Neural cell (in vitro differentiated cells): Measurements from ENCODE around the gene CYP11A1. TPM values are rescaled to one million over a fixed set of nuclear protein-coding genes. Genes with fewer than 3 reads are reported as not detected.
"Not testable (repeated sequence)": the region's sequence is repeated elsewhere in the genome, so short reads cannot be mapped to it uniquely, and the experiment has no call there.

Source experiments
- H2AFZ ChIP-seq: fragments of 200-600, 300-800 bp; sonication (generic), shearing (Covaris generic); 2 replicates; pipeline ENCODE4 v1.6.0; 2014; ENCODE audit warnings: low read depth, mild to moderate bottlenecking, antibody characterized with exemption, low read length, moderate library complexity
- H3F3A ChIP-seq: fragments of 200-600 bp; shearing (Covaris generic); 2 replicates; pipeline ENCODE4 v1.6.1; 2016; ENCODE audit warnings: mild to moderate bottlenecking, moderate library complexity, mixed read lengths, antibody characterized with exemption, low read length; ENCODE audit not compliant: insufficient read depth, poor library complexity, severe bottlenecking
- H3K27ac ChIP-seq: fragments of 200-600, 300-800 bp; sonication (generic), shearing (Covaris generic); 2 replicates; pipeline ENCODE4 v1.5.1; 2014; ENCODE audit warnings: mild to moderate bottlenecking, low read length, moderate library complexity
- H3K27me3 ChIP-seq: fragments of 300-800, 200-600 bp; sonication (generic), shearing (Covaris generic); 2 replicates; pipeline ENCODE4 v1.6.0; 2014; ENCODE audit warnings: mild to moderate bottlenecking, low read depth, low read length, moderate library complexity; ENCODE audit not compliant: insufficient read depth
- H3K36me3 ChIP-seq: fragments of 300-800, 200-600 bp; sonication (generic), shearing (Covaris generic); 2 replicates; pipeline ENCODE4 v1.5.1; 2014; ENCODE audit warnings: mild to moderate bottlenecking, antibody characterized with exemption, low read length, moderate library complexity; ENCODE audit not compliant: insufficient read depth
- H3K4me2 ChIP-seq: fragments of 300-800, 200-600 bp; sonication (generic), shearing (Covaris generic); 2 replicates; pipeline ENCODE4 v1.6.0; 2014; ENCODE audit warnings: mild to moderate bottlenecking, low read length
- H3K4me3 ChIP-seq: fragments of 300-800, 200-600 bp; sonication (generic), shearing (Covaris generic); 2 replicates; pipeline ENCODE4 v1.5.1; 2014; ENCODE audit warnings: mild to moderate bottlenecking, low read length, moderate library complexity
- H3K79me2 ChIP-seq: fragments of 200-600 bp; shearing (Covaris generic); replicated peaks from 2 replicates; pipeline ENCODE4 v1.6.0; 2014; ENCODE audit warnings: mild to moderate bottlenecking, low read length, moderate library complexity; ENCODE audit not compliant: insufficient read depth
- H3K9ac ChIP-seq: fragments of 300-800, 200-600 bp; sonication (generic), shearing (Covaris generic); 2 replicates; pipeline ENCODE4 v1.6.1; 2016; ENCODE audit warnings: mild to moderate bottlenecking, low read length, mixed read lengths
- H3K9me2 ChIP-seq: fragments of 200-600 bp; shearing (Covaris generic); 2 replicates; pipeline ENCODE4 v1.6.1; 2016; ENCODE audit warnings: mild to moderate bottlenecking, low read length, mixed read lengths; ENCODE audit not compliant: insufficient read depth
- H3K9me3 ChIP-seq: fragments of 200-600, 300-800 bp; sonication (generic), shearing (Covaris generic); 2 replicates; pipeline ENCODE4 v1.6.1; 2016; ENCODE audit warnings: mild to moderate bottlenecking, mixed run types, low read length, moderate library complexity, mixed read lengths
- H4K20me1 ChIP-seq: fragments of 200-600 bp; shearing (Covaris generic); 2 replicates; pipeline ENCODE4 v1.6.1; 2016; ENCODE audit warnings: mild to moderate bottlenecking, mixed run types; ENCODE audit not compliant: insufficient read depth
- EP300 ChIP-seq: fragments of 450-650 bp; conservative IDR thresholded peaks from 2 replicates; pipeline ENCODE4 v1.6.1; 2014; ENCODE audit warnings: antibody characterized with exemption, mild to moderate bottlenecking, moderate library complexity; ENCODE audit not compliant: poor library complexity, severe bottlenecking
- EZH2 ChIP-seq: fragments of 200-600, 300-800 bp; shearing (Covaris generic), sonication (generic); IDR thresholded peaks from 2 replicates; pipeline ENCODE4 v1.6.1; 2014; ENCODE audit warnings: antibody characterized with exemption, low read length, borderline replicate concordance, mild to moderate bottlenecking; ENCODE audit not compliant: insufficient read depth, poor library complexity, severe bottlenecking
- MXI1 ChIP-seq: fragments of 450-650 bp; conservative IDR thresholded peaks from 2 replicates; pipeline ENCODE4 v1.6.1; 2014; ENCODE audit warnings: antibody characterized with exemption, mild to moderate bottlenecking; ENCODE audit not compliant: poor library complexity, severe bottlenecking
- POLR2AphosphoS5 ChIP-seq: IDR thresholded peaks from 2 replicates; pipeline ENCODE4 v1.6.1; 2012
- RAD21 ChIP-seq: fragments of 450-650 bp; conservative IDR thresholded peaks from 2 replicates; pipeline ENCODE4 v1.6.1; 2014; ENCODE audit warnings: antibody characterized with exemption, mild to moderate bottlenecking, moderate library complexity
- SMC3 ChIP-seq: fragments of 450-650 bp; conservative IDR thresholded peaks from 2 replicates; pipeline ENCODE4 v1.6.1; 2014; ENCODE audit warnings: antibody characterized with exemption, mild to moderate bottlenecking, moderate library complexity; ENCODE audit not compliant: poor library complexity
- TAF1 ChIP-seq: IDR thresholded peaks from 2 replicates; pipeline ENCODE4 v1.6.1; 2012; ENCODE audit warnings: low read depth
- polyA plus RNA-seq: library from polyadenylated mRNA; depleted of rRNA; stranded (reverse); fragments of >200 nt; gene quantifications from 2 replicates; pipeline ENCODE4 v1.2.3, GENCODE V29; 2014
- TF ChIP-seq, protein P1 (sequence below): IDR thresholded peaks from 2 replicates; pipeline ENCODE4 v1.6.1; 2012; ENCODE audit warnings: borderline replicate concordance
- TF ChIP-seq, protein P2 (sequence below): fragments of 450-650 bp; IDR thresholded peaks from 2 replicates; pipeline ENCODE4 v1.5.1; 2014; ENCODE audit warnings: antibody characterized with exemption, mild to moderate bottlenecking, moderate library complexity; ENCODE audit not compliant: poor library complexity, severe bottlenecking

CYP11A1 gene
- polyA plus RNA-seq, 1 donor from 2014 or later: not detected

DNA sequence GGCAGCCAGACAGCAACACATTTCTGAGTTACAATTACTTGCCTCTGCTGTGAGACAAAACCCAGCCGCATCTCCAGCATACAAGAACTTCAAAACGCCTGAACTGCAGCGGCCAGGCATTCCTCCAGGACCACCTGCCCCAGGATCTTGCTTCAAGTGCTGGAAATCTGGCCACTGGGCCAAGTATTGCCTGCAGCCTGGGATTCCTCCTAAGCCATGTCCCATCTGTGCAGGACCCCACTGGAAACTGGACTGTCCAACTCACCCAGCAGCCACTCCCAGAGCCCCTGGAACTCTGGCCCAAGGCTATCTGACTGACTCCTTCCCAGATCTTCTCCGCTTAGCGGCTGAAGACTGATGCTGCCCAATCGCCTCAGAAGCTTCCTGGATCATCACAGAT is 11.4 kb downstream of the CYP11A1 start:
- not testable (repeated sequence) for H3K27ac ChIP-seq, H3K36me3 ChIP-seq, H3K9ac ChIP-seq, H2AFZ ChIP-seq, H3F3A ChIP-seq, H3K79me2 ChIP-seq, H3K27me3 ChIP-seq, H3K9me3 ChIP-seq, H3K4me2 ChIP-seq, H3K9me2 ChIP-seq, H3K4me3 ChIP-seq, H4K20me1 ChIP-seq

DNA sequence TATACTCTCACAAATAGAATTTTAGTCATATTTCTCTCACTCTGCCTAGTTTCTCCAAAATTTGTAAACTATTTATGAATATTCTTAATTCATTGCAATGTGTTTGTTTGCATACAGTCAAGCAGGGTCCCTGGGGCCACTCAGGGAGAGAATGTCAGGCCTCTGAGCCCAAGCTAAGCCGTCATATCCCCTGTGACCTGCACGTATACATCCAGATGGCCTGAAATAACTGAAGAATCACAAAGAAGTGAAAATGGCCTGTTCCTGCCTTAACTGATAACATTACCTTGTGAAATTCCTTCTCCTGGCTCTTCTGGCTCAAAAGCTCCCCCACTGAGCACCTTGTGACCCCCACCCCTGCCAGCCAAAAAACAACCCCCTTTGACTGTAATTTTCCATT is 13.5 kb downstream of the CYP11A1 start:
- not testable (repeated sequence) for H3K9me2 ChIP-seq, H3K27me3 ChIP-seq, H3K9me3 ChIP-seq, H3K4me3 ChIP-seq, H3K27ac ChIP-seq, H3K4me2 ChIP-seq, H3K36me3 ChIP-seq, H3K79me2 ChIP-seq, H4K20me1 ChIP-seq, H3K9ac ChIP-seq, H2AFZ ChIP-seq, H3F3A ChIP-seq

DNA sequence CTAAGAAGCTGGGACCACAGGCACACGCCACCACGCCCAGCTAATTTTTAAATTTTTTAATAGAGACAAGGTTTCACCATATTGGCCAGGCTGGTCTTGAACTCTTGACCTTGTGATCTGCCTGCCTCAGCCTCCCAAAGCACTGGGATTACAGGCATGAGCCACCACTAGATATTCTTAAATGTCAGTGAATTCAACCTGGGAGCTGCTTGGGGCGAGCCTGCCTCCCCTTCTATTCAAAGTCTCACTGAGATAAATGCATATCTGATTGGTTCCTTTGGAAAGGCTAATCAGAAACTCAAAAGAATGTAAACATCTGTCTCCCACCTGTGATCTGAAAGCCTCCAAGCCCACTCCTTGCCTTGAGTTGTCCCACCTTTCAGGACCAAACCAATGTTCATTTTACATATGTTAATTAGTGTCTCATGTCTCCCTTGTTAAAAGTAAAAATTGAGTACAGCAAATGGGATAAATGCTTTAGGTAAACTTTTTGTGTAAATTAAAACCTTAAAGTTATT is 15.0 kb downstream of the CYP11A1 start:
- Histone ChIP-seq H3K27me3 (no peaks in the 10 kb centered on the region), H3K9me2 (no peaks in the 10 kb centered on the region), H3K9ac (no peak overlapping the region), H3K4me3 (no peak overlapping the region), H3K4me2 (no peak overlapping the region), H3F3A (no peaks in the 10 kb centered on the region), H3K36me3 (no peaks in the 10 kb centered on the region), H2AFZ (no peak overlapping the region), H3K79me2 (no peaks in the 10 kb centered on the region), H3K9me3 (no peaks in the 10 kb centered on the region), H3K27ac (no peak overlapping the region), H4K20me1 (no peaks in the 10 kb centered on the region)
- TF ChIP-seq RAD21: no peak
- TF ChIP-seq TAF1: no peak
- TF ChIP-seq EZH2: no peak
- TF ChIP-seq, protein P1, sequence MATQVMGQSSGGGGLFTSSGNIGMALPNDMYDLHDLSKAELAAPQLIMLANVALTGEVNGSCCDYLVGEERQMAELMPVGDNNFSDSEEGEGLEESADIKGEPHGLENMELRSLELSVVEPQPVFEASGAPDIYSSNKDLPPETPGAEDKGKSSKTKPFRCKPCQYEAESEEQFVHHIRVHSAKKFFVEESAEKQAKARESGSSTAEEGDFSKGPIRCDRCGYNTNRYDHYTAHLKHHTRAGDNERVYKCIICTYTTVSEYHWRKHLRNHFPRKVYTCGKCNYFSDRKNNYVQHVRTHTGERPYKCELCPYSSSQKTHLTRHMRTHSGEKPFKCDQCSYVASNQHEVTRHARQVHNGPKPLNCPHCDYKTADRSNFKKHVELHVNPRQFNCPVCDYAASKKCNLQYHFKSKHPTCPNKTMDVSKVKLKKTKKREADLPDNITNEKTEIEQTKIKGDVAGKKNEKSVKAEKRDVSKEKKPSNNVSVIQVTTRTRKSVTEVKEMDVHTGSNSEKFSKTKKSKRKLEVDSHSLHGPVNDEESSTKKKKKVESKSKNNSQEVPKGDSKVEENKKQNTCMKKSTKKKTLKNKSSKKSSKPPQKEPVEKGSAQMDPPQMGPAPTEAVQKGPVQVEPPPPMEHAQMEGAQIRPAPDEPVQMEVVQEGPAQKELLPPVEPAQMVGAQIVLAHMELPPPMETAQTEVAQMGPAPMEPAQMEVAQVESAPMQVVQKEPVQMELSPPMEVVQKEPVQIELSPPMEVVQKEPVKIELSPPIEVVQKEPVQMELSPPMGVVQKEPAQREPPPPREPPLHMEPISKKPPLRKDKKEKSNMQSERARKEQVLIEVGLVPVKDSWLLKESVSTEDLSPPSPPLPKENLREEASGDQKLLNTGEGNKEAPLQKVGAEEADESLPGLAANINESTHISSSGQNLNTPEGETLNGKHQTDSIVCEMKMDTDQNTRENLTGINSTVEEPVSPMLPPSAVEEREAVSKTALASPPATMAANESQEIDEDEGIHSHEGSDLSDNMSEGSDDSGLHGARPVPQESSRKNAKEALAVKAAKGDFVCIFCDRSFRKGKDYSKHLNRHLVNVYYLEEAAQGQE: no peak
- no peak for TF ChIP-seq SMC3
- no peak for TF ChIP-seq EP300
- TF ChIP-seq, protein P2, sequence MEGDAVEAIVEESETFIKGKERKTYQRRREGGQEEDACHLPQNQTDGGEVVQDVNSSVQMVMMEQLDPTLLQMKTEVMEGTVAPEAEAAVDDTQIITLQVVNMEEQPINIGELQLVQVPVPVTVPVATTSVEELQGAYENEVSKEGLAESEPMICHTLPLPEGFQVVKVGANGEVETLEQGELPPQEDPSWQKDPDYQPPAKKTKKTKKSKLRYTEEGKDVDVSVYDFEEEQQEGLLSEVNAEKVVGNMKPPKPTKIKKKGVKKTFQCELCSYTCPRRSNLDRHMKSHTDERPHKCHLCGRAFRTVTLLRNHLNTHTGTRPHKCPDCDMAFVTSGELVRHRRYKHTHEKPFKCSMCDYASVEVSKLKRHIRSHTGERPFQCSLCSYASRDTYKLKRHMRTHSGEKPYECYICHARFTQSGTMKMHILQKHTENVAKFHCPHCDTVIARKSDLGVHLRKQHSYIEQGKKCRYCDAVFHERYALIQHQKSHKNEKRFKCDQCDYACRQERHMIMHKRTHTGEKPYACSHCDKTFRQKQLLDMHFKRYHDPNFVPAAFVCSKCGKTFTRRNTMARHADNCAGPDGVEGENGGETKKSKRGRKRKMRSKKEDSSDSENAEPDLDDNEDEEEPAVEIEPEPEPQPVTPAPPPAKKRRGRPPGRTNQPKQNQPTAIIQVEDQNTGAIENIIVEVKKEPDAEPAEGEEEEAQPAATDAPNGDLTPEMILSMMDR: no peak
- TF ChIP-seq MXI1: no peak
- no peak for TF ChIP-seq POLR2AphosphoS5
